Central memory CD4-positive, alpha-beta T cell (primary cell): Measurements from ENCODE around the gene NDE1.

Source experiments
- DNase-seq: peaks from one replicate; pipeline ENCODE4 v3.0.0; 2022

NDE1 gene

DNA sequence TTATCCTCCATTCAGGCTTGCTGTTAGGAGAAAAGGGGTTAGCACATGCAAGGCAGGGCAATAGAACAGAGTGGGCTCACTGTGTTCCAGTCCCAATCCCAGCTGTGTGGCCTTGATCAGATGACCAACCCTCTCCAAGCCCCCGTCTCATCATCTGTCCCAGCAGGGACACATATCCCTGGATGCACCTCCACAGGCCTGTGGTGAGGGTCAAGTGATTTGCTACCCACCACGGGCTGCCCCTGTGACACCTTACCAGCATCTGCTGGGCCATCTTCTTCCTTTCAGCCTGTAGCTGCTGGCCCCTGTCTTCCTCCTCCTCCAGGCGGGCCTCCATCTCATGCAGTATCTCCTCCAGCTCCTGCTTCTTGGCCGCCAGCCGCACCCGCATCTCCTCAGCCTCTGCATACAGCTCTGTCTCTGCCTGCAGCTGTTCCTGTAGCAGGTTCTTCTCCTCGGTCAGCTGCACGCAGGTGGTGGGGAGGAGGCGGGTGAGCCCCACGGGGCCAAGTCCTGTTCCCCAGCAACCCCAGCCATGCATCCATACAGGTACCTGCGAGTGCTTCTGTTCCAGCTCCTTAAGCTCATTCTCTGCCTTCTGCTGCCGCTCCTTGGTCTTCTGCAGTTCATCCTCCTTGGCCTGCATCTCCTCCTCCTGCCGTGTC, 91.3 kb downstream of the NDE1 start:
- DNase-seq, result no peak

DNA sequence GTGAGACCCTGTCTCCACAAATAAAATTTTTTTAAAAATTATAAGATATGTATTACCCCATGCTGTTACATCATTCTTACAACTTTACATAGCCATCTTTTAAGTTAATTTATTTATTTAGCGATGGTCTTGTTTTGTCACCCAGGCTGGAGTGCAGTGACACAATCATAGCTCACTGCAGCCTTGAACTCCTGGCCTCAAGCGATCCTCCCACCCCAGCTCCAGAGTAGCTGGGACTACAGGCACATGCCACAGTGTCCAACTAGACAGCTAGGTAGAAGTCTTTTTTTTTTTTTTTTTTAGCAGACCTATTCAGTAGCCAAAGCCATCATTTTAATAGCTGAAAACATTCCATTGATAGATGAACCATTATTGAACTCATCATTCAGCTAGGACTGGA, 92.7 kb downstream of the NDE1 start:
- no peak for DNase-seq

DNA sequence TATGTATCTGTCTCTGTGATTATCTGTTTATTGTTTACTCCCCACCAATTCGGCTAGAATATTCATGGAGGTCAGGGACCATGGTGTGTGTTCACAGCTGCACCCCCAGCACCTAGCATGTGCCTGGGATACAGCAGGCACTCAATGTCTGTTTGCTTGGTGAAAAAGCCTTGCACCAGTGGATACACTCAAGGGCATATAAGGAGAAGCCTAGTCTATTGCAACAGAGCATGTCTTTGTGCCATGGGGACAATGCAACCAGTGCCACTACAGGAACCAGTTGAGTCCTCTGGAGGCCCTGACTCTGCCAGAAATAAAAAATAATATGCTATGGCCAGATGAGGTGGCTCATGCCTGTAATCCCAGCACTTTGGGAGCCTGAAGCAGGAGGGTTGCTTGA, 93.6 kb downstream of the NDE1 start:
- no peak for DNase-seq

DNA sequence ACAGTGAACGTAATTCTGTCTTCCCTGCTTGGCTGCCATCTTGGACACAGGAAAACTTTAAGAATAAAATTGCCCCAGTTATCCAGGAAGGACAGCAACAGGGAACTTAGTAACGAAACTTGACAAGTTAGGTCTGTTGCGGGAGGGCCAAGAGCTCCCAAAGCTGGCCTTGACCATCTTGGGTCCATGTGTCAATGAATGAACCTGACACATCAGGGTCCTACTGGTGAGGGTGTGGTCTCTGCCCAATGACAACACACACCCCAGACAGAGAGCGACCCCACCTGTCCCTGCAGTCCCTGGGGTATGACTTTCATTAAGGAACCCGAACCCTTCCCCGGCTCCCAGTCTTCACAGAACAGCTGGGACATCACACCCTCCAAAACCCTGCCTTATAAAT, 96.3 kb downstream of the NDE1 start:
- no peak for DNase-seq

DNA sequence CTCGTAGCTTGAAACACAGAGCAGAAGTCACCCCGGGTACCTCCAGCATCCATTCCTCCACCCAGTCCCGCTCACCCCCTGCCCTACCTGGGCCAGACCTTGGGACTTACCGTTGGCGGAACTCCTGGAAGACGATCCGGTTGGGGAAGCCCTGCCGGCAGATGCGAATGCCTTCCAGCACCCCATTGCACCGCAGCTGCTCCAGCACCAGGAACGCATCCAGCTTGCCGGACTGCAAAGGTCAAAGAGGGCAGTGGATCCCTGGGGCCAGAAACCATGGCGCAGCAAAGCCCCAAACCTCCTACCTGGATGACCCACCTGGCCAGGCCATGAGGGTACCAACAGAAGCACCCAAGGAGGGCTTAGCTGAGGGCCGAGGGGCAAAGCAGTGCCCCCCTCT, 97.9 kb downstream of the NDE1 start:
- DNase-seq, result no peak

DNA sequence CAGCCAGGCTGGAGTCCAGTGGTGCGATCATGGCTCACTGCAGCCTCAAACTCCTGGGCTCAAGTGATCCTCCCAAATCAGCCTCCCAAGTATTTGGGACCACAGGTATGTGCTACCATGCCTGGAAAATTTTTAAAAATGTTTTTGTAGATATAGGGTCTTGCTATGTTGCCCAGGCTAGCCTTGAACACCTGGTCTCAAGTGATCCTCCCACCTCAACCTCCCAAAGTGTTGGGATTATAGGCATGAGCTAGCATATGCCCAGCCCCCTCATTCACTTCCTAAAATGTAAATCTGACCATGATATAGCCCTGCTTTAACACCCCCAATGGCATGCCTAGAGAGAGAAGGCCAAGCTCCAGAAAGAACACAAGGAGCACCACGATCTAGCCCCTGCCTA, 98.6 kb downstream of the NDE1 start:
- DNase-seq, result no peak

DNA sequence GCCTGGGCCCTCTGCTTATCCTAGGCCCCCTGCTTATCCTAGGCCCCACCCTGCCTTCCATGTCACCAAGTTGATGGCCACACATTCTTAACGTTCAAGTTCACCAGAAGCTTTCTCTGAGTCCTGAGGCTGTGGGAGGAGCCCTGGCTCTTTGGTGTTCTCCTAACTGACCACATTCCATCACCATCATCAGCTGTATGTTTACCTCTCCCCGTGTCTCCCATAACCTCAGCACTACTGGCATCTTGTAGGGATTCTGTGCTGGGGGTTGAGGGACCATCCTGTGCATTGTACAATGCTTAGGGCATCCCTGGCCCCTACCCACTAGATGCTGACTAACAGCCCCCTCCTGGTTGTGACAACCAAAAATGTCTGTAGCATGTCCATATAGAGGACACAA, 99.3 kb downstream of the NDE1 start:
- no peak for DNase-seq

DNA sequence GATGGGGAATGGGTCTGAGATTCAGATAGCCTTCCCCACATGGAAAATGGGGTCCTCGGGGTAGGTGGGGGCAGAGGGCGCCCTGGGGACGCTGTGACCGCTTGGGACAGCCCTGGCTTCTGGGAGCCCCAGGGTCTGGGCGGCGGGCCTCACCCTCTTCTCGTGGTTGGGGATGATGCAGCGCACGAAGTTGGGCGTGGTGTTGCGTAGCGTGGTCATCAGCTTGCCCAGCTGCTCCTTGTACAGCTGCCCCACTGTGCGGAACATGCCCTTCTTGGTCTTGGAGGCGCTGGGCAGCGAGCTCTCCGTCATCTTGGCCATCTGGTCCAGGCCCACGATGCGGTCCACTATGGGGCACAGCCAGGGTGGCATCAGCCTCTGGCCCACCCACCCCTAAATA, 99.9 kb downstream of the NDE1 start:
- DNase-seq, result no peak

DNA sequence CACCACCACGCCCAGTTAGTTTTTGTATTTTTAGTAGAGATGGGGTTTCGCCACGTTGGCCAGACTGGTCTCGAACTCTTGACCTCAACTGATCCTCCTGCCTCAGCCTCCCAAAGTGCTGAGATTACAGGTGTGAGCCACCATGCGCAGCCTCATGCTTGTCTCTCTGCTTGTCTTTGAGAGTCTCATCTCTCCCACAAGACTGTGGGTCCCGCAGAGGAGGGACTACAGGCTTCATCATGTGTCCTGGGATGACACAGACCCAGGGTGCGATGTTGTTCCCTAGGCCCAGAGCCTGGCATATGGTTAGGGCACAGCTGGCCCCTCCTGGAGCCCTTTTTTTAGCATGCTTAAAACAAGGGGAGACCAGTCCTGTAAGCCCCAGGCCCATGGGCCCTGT, 101.9 kb downstream of the NDE1 start:
- no peak for DNase-seq

DNA sequence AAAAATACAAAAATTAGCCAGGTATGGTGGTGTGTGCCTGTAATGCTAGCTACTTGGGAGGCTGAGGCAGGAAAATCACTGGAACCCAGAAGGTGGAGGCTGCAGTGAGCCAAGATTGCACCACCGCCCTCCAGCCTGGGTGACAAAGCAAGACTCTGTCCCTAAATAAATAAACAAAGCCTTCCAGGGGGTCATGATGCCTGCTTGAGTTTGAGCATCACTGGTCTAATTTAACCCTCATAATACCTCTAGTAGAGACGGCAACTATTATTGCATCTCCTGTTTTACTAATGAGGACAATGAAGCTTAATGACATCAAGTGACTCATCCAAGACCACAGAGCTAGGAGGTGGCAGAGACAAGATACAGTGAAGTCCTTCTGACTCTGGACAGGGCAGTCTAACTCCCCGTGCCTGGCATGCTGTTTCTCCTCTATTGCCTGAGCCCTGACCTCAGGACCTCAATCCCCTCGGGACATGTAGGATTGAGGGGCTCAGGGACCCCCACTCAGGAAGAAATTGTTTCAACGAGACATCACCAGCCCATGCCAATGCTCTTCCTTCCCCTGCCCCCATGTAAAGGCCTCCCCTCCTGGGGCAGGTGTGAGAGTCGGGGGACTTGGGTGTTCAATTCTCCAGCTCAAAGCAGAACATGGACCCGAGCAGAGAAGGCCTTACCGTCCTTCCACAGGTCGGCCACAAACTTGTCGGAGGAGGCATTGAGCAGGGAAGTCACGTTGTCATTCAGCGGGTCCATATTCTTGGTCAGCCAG, 102.9 kb downstream of the NDE1 start:
- DNase-seq, result no peak

DNA sequence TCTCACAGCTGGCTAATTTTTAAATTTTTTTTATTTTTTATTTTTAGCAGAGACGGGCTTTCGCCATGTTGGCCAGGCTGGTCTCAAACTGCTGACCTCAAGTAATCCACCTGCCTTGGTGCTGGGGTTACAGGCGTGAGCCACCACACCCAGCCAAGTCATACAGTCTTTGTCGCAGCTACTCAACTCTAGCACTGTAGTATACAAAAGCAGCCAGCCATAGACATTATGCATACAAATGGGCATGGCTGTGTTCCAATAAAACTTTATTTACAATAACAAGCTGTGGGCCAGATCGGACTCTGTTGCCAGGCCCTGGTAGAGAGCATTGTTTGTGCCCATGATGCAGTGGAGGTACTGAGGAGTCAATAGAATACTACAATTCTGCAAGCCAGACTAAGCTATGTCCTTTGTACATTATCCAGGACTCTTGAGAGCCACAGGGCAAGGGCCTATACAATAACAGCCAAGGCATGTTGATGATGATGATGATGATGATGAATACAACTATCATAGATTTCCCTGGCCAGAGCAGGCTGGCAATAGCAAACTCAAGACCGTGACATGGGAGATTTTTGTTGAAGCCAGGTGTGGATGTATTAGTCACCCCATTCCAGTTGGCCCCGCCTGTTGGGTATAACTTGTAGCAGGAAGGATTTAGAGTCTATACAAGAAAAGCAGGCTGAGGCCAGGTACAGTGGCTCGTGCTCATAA, 104.9 kb downstream of the NDE1 start:
- DNase-seq, result no peak

DNA sequence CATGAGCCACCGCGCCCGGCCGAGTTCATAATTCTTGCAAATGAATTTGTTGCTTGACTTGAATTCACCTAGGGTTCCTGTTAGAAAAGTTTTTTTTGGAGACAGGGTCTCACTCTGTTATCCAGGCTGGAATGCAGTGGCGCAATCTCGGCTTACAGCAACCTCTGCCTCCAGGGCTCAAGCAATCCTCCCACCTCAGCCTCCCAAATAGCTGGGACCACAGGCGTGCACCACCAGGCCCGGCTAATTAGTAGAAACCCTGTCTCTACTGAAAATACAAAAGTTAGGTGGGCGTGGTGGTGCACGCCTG, 107.0 kb downstream of the NDE1 start:
- no peak for DNase-seq

DNA sequence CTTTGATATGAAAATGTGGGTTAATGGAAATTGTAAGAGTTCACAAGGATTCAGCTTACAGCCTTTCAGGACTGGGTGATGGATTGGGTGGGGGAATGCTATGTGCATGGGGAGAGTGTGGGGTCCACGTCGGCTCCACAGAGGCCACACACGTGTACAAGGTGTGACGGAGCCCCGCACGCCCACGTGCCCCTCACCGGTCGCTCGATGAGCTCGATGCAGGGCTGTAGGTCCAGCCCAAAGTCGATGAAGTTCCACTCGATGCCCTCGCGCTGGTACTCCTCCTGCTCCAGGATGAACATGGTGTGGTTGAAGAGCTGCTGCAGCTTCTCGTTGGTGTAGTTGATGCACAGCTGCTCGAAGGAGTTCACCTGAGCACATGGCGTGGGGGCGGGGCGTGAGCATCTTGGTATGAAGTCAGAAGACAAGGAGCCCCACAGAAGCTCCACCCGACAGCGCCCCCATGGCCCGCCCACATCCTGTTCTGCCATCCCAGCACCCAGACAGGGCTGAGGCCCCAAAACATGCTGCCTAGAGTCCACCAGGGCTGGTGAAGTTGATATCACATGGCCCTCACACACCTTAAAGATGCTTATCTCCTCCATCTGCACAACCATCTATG, 107.7 kb downstream of the NDE1 start:
- no peak for DNase-seq

DNA sequence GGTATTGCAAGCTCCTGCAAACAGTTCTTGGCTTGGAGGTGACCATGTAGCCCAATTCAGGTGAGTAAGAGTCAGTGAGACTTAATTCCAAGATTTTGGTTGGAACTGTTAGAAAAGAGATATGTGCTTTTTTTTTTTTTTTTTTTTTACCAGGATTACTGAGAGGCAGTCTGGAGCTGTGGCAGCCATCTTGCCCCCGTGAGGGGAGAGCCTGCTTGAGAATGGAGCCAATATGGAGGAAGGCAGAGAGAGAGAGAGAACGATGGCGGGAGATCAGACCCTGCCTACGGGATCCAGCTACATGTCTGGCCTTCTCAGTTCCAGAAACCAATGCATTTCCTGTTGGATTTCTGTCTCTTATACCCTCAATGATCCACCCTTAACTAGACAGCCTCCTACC, 109.0 kb downstream of the NDE1 start:
- DNase-seq, result no peak

DNA sequence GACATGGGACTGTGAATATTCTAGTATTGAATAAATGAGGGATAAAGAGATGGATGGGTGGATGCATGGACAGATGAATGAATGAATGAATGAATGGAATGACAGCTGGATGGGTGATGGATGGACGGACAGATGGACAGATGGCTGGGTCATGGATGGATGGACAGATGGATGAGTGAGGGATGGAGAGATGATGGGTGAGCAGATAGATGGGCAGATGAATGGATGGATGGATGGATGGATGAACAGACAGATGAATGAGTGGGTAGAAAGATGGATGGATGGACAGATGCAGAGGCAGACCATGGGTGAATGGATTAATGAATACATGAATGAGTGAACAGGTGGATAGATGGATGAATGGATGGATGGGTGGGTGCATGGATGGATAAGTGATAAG, 110.1 kb downstream of the NDE1 start:
- no peak for DNase-seq

DNA sequence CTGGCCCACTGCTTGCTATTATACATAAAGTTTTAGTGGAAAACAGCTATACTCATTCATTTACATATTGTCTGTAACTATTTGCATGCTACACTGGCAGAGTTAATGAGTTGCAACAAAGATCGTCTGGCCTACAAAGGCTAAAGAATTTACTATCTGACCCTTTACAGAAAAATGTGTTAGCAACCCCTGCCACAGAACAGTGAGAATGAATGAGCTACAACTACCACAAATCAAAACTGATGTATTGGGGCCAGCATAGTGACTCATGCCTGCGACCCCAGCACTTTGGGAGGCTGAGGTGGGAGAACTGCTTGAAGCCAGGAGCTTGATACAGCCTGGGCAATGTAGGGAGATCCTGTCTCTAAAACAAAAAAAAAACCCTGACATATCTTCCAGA, 114.1 kb downstream of the NDE1 start:
- DNase-seq, result no peak

DNA sequence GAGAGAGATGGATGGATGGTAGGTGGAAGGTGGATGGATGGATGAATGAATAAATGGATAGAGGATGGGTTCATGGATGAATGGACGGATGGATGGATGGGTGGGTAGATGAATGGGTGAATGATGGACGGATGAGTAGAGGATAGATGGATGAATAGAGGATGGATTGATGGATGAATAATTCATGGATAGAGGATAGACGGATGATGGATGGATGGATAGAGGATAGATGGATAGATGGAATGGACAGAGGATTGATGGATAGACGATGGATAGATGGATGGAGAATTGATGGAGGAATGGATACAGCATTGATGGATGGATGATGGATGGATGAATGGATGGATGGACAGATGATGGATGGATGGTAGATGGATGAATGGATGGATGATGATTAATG, 115.1 kb downstream of the NDE1 start:
- DNase-seq, result no peak

DNA sequence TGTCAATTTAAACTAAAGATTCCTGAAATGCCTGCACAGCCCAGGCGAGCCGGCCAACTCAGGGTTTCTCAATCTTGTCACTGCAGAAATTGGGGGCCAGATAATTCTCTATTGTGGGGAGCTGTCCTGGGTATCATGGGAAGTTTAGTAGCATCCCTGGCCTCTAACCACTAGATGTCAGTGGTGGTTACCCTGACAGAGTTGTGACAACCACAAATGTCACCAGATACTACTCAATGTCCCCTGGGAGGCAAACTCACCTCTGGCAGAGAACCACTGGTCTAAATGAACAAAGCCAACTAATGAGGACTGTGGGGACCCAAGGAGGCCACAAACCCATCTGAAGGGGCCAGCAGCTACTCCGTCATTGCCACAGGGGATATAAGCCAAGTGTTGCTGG, 115.8 kb downstream of the NDE1 start:
- peak; percentile 19 for DNase-seq

DNA sequence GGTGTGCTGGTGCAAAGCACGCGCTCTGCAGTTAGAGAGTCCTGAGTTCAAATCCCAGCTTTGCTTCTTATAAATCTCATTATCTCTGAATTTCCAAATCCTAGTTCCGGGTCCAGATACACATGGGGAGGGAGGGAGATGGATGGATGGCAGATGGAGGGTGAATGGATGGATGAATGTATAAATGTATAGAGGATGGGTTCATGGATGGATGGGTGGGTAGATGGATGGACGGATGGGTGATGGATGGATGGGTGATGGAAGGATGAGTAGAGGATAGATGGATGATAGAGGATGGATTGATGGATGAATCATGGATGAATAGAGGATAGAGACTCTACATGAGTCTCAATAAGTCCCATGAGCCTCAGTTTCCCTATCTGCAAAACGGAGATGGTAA, 116.9 kb downstream of the NDE1 start:
- no peak for DNase-seq

DNA sequence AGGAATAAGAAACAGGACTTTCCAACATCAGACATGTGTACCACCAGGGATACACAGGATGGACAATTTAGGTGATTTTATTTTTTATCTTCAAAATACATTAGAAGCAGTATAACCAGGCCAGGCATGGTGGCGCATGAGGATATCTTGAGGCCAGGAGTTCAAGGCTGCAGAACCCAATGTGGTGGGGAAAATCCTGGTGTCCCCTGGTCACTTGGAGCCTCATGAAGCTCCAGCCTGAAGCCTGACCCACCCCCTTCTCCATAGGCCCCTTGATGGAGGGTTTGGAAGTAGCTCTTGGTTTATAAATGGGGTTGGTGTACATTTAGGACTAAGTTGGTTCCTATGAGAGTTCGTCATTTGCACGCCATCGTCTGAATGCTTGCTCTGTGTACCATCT, 118.2 kb downstream of the NDE1 start:
- no peak for DNase-seq

DNA sequence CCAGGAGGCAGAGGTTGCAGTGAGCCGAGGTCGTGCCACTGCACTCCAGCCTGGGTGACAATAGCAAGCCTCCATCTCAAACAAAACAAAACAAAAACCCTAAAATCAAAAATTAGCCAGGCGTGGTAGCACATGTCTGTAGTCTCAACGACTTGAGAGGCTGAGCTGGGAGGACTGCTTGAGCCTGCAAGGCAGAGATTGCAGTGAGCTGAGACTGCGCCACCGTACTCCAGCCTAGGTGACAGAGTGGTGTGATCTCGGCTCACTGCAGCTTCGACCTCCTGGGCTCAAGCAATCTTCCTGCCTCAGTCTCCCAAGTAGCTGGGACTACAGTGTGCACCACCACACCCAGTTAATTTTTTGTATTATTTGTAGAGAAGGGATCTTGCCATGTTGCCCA, 119.2 kb downstream of the NDE1 start:
- DNase-seq, result no peak

DNA sequence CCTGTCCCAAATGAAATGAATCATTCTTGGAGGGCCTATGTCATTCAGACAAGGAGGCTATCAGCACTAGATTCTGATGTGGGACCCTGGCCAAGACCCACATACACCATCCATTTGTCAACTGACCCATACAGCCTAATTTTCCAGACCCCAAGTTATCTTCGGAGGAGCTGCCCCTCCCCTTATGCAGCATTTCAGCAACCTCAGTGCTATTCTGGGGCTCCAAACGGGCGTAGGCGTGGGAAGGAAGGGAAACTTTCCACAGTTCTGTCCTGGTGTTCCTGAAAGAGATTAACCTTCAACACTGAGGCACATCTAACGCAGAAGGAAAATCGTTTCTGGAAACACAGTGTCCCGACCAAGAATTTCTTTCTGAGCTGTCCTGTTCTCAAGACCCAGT, 120.1 kb downstream of the NDE1 start:
- no peak for DNase-seq

DNA sequence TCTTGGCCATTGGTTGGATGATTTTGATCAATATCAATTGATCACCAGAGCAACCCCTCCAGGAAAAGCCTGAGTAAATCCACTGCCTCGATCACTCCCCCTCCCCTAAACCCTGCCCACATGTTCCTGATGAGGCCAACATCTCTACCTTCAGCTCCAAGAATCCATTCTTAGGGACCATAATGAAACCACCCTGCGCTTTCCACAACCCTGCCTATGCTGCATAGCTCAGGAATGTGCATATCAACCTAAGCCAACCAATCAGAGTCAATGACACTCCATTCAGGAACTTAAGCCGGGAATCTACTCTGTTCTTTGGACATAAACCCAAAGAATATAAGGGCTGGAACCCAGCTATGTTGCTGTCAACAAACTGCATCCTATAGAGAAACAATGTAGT, 120.5 kb downstream of the NDE1 start:
- DNase-seq, result no peak

DNA sequence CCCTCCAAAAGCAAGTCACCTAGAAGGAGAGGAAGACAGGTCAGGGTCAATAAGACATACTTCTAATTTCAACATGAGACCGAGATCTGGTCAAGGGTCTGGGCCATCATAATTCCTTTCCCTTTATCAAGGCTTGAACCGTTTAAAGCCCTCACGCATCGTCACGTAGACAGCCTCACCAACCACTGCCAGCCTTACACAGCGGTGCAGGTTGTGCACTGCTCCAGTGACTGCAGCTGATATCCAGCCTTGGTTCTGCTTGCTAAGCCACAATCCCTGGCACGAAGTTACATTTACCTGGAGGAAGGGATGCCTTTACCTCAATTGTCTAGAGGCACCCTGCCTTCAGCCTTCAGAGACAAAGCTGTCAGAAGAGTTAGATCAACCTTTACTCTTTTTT, 121.6 kb downstream of the NDE1 start:
- DNase-seq, result no peak
